ENCODE measurements around the gene DMBX1. TPM values are rescaled to one million over a fixed set of nuclear protein-coding genes. Genes with fewer than 3 reads are reported as not detected.

The DMBX1 gene
- total RNA-seq, 4 donors from 2014 or later, result 0.25 to 0.55 (median 0.30) TPM; not detected in 1

GRCh38 chr1:46513536-46513935 is 23.9 kb downstream of the DMBX1 start:
- WGBS, result 71% methylated on average over 4 of the region's 5 CpGs
- Histone ChIP-seq H3K27ac (no peak overlapping the region), H3K4me3 (no peak overlapping the region), H3K9me3 (no peaks in the 10 kb centered on the region), H3K36me3 (no peaks in the 10 kb centered on the region), H3K4me1 (peaks cover 13% of the 10 kb centered on the region), H3K27me3 (peaks cover 21% of the 10 kb centered on the region)
- TF ChIP-seq CTCF (IDR thresholded peaks at IDR 0.05) (no peak), POLR2A (IDR thresholded peaks at IDR 0.05) (no peak), EP300 (IDR thresholded peaks at IDR 0.05) (no peak), POLR2AphosphoS5 (IDR thresholded peaks at IDR 0.05) (no peak)
- no peak for DNase-seq (ENCODE audit: low spot score in 2 of 2)

GRCh38 chr1:46515576-46515975 is 25.9 kb downstream of the DMBX1 start:
- Histone ChIP-seq H3K9me3 (no peaks in the 10 kb centered on the region), H3K27ac (no peak overlapping the region), H3K36me3 (no peaks in the 10 kb centered on the region), H3K27me3 (peaks cover 28% of the 10 kb centered on the region), H3K4me3 (no peak overlapping the region), H3K4me1 (peaks cover 13% of the 10 kb centered on the region)
- no peak for DNase-seq (ENCODE audit: low spot score in 2 of 2)
- TF ChIP-seq EP300 (IDR thresholded peaks at IDR 0.05) (no peak), POLR2AphosphoS5 (IDR thresholded peaks at IDR 0.05) (no peak), POLR2A (IDR thresholded peaks at IDR 0.05) (no peak), CTCF (IDR thresholded peaks at IDR 0.05) (no peak)
- WGBS, result 93% methylated on average over 4 of the region's 6 CpGs

- TF ChIP-seq POLR2AphosphoS5 (IDR thresholded peaks at IDR 0.05) (no peak), CTCF (IDR thresholded peaks at IDR 0.05) (no peak), POLR2A (IDR thresholded peaks at IDR 0.05) (no peak), EP300 (IDR thresholded peaks at IDR 0.05) (no peak)
- H3K9me3 ChIP-seq, result no peaks in the 10 kb centered on the region
- H3K27me3 ChIP-seq, result peaks cover 25% of the 10 kb centered on the region
- no peaks in the 10 kb centered on the region for H3K36me3 ChIP-seq
- WGBS, result 42% methylated on average over 12 of the region's 12 CpGs
- peaks cover 13% of the 10 kb centered on the region for H3K4me1 ChIP-seq
- DNase-seq (ENCODE audit: low spot score in 2 of 2), result no peak
- no peak overlapping the region for H3K4me3 ChIP-seq
- H3K27ac ChIP-seq, result no peak overlapping the region
Observed at GRCh38 chr1:46516200-46516950, 26.7 kb downstream of the DMBX1 start.

- H3K27ac ChIP-seq, result no peak overlapping the region
- 22% methylated on average over 10 of the region's 10 CpGs for WGBS
- H3K36me3 ChIP-seq, result no peaks in the 10 kb centered on the region
- peaks cover 20% of the 10 kb centered on the region for H3K27me3 ChIP-seq
- H3K4me3 ChIP-seq, result no peak overlapping the region
- TF ChIP-seq EP300 (IDR thresholded peaks at IDR 0.05), result no peak
- no peak for TF ChIP-seq POLR2A (IDR thresholded peaks at IDR 0.05)
- TF ChIP-seq CTCF (IDR thresholded peaks at IDR 0.05), result no peak
- no peak for TF ChIP-seq POLR2AphosphoS5 (IDR thresholded peaks at IDR 0.05)
- H3K9me3 ChIP-seq, result no peaks in the 10 kb centered on the region
- DNase-seq (ENCODE audit: low spot score in 2 of 2), result no peak
- peaks cover 17% of the 10 kb centered on the region for H3K4me1 ChIP-seq
Observed at GRCh38 chr1:46517010-46517600, 27.5 kb downstream of the DMBX1 start.

GRCh38 chr1:46517932-46518498 is 28.4 kb downstream of the DMBX1 start:
- Histone ChIP-seq H3K27me3 (peaks cover 14% of the 10 kb centered on the region), H3K4me3 (no peak overlapping the region), H3K27ac (no peak overlapping the region), H3K9me3 (no peaks in the 10 kb centered on the region), H3K36me3 (no peaks in the 10 kb centered on the region), H3K4me1 (peaks cover 26% of the 10 kb centered on the region)
- no peak for DNase-seq (ENCODE audit: low spot score in 2 of 2)
- TF ChIP-seq EP300 (IDR thresholded peaks at IDR 0.05) (no peak), POLR2A (IDR thresholded peaks at IDR 0.05) (no peak), POLR2AphosphoS5 (IDR thresholded peaks at IDR 0.05) (no peak), CTCF (IDR thresholded peaks at IDR 0.05) (no peak)
- 62% methylated on average over 4 of the region's 4 CpGs for WGBS

Data from suprapubic skin (tissue), 4 donors.